ENCODE data around the gene PPP1R10. TPM values are rescaled to one million over a fixed set of nuclear protein-coding genes. Genes with fewer than 3 reads are reported as not detected.

Gene PPP1R10
- total RNA-seq, 1 experiment from 2014 or later: 44.5 TPM

- Histone ChIP-seq H3K9me3 (ENCODE audit: low read length) (no peaks in the 10 kb centered on the region), H3F3A (ENCODE audit: low read length, unreplicated experiment) (peaks cover 3% of the 10 kb centered on the region), H3K27ac (ENCODE audit: low read length) (no peak overlapping the region), H3K79me2 (ENCODE audit: low read length) (no peaks in the 10 kb centered on the region), H3K9ac (ENCODE audit: low read length) (no peak overlapping the region), H3K4me2 (ENCODE audit: low read length) (no peak overlapping the region), H2AFZ (ENCODE audit: low read length) (no peak overlapping the region), H3K36me3 (ENCODE audit: low read depth, low read length) (peaks cover 54% of the 10 kb centered on the region), H3K4me1 (ENCODE audit: insufficient read depth, low read length) (no peaks in the 10 kb centered on the region), H4K20me1 (ENCODE audit: low read length) (no peaks in the 10 kb centered on the region), H3K9me2 (replicated peaks; ENCODE audit: low read length) (no peaks in the 10 kb centered on the region), H3K27me3 (ENCODE audit: low read length) (no peaks in the 10 kb centered on the region), H3K4me3 (ENCODE audit: low read length) (no peak overlapping the region)
- no TSS peak for BruUV-seq (replicated peaks)
- TF ChIP-seq EZH2phosphoT487 (IDR thresholded peaks at IDR 0.05; ENCODE audit: borderline replicate concordance, low read length) (no peak), EZH2 (IDR thresholded peaks at IDR 0.05; ENCODE audit: low read length, unreplicated experiment) (no peak)
- TF ChIP-seq, protein P1, sequence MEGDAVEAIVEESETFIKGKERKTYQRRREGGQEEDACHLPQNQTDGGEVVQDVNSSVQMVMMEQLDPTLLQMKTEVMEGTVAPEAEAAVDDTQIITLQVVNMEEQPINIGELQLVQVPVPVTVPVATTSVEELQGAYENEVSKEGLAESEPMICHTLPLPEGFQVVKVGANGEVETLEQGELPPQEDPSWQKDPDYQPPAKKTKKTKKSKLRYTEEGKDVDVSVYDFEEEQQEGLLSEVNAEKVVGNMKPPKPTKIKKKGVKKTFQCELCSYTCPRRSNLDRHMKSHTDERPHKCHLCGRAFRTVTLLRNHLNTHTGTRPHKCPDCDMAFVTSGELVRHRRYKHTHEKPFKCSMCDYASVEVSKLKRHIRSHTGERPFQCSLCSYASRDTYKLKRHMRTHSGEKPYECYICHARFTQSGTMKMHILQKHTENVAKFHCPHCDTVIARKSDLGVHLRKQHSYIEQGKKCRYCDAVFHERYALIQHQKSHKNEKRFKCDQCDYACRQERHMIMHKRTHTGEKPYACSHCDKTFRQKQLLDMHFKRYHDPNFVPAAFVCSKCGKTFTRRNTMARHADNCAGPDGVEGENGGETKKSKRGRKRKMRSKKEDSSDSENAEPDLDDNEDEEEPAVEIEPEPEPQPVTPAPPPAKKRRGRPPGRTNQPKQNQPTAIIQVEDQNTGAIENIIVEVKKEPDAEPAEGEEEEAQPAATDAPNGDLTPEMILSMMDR (conservative IDR thresholded peaks at IDR 0.05; ENCODE audit: low read depth, low read length): no peak
- intact Hi-C loops (cut with micrococcal nuclease): no loop called here
- ChIA-PET POLR2A (ENCODE audit: unreplicated experiment) (no interaction called here), CTCF (no interaction called here)
- ATAC-seq (no peak), DNase-seq (no peak)
Measured at GRCh38 chr6:30601436-30601814, 15.6 kb downstream of the PPP1R10 start.

GRCh38 chr6:30600451-30600961 lies 16.5 kb downstream of the PPP1R10 start:
- H3K4me2 ChIP-seq (ENCODE audit: low read length): no peak overlapping the region
- H2AFZ ChIP-seq (ENCODE audit: low read length): no peak overlapping the region
- no peak overlapping the region for H3K27ac ChIP-seq (ENCODE audit: low read length)
- TSS peak; percentile 2 for BruUV-seq (replicated peaks)
- peaks cover 47% of the 10 kb centered on the region for H3K36me3 ChIP-seq (ENCODE audit: low read depth, low read length)
- ATAC-seq (no peak), DNase-seq (no peak)
- H3K27me3 ChIP-seq (ENCODE audit: low read length): no peaks in the 10 kb centered on the region
- peaks cover 3% of the 10 kb centered on the region for H3F3A ChIP-seq (ENCODE audit: low read length, unreplicated experiment)
- intact Hi-C loops (cut with micrococcal nuclease): no loop called here
- no peak overlapping the region for H3K9ac ChIP-seq (ENCODE audit: low read length)
- H3K9me2 ChIP-seq (replicated peaks; ENCODE audit: low read length): no peaks in the 10 kb centered on the region
- TF ChIP-seq, protein P1 (conservative IDR thresholded peaks at IDR 0.05; ENCODE audit: low read depth, low read length): no peak
- TF ChIP-seq EZH2phosphoT487 (IDR thresholded peaks at IDR 0.05; ENCODE audit: borderline replicate concordance, low read length) (no peak), EZH2 (IDR thresholded peaks at IDR 0.05; ENCODE audit: low read length, unreplicated experiment) (no peak)
- CTCF ChIA-PET: no interaction called here
- no peaks in the 10 kb centered on the region for H3K79me2 ChIP-seq (ENCODE audit: low read length)
- POLR2A ChIA-PET (ENCODE audit: unreplicated experiment): interaction anchor here (0.6 kb wide), 1 partner anchor 12 kb away, joined by 3 read pairs; no protein-coding TSS in a partner anchor
- no peaks in the 10 kb centered on the region for H3K9me3 ChIP-seq (ENCODE audit: low read length)
- H3K4me1 ChIP-seq (ENCODE audit: insufficient read depth, low read length): no peaks in the 10 kb centered on the region
- H4K20me1 ChIP-seq (ENCODE audit: low read length): no peaks in the 10 kb centered on the region
- H3K4me3 ChIP-seq (ENCODE audit: low read length): no peak overlapping the region

DNA sequence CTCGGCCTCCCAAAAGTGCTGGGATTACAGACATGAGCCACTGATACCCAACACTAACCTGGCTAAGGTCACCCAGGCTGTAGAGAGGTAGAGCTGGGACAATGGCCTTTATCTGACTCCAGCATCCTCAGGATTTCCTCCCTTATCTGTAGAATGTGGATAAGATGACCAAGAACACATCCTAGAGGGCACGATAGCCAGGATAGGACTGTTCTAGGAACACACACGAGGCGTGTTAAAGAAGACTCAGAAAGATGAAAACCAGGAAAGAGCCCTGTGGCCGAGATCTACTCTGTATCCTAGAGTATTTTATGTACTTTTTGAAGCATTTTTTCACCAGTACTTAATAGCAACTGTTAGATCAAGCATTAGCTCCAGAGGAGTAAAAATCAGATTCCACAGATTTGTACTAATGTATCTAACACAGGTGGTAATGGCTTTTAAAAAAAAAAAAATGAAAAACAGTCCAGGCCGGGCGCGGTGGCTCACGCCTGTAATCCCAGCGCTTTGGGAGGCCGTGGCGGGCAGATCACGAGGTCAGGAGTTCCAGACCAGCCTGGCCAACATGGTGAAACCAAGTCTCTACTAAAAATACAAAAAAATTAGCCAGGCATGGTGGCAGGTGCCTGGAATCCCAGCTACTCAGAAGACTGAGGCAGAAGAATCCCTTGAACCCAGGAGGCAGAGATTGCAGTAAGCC lies 17.3 kb downstream of the PPP1R10 start:
- no peak for DNase-seq
- intact Hi-C loops (cut with micrococcal nuclease): no loop called here
- no peak overlapping the region for H3K27ac ChIP-seq (ENCODE audit: low read length)
- peaks cover 41% of the 10 kb centered on the region for H3K36me3 ChIP-seq (ENCODE audit: low read depth, low read length)
- no peaks in the 10 kb centered on the region for H4K20me1 ChIP-seq (ENCODE audit: low read length)
- H3K9me2 ChIP-seq (replicated peaks; ENCODE audit: low read length): no peaks in the 10 kb centered on the region
- H3K9ac ChIP-seq (ENCODE audit: low read length): no peak overlapping the region
- H3K4me1 ChIP-seq (ENCODE audit: insufficient read depth, low read length): no peaks in the 10 kb centered on the region
- H3K4me2 ChIP-seq (ENCODE audit: low read length): no peak overlapping the region
- no peak; the same call in 1 of the 2 replicates for ATAC-seq
- H3K79me2 ChIP-seq (ENCODE audit: low read length): no peaks in the 10 kb centered on the region
- CTCF ChIA-PET: interaction anchor here (0.8 kb wide), 1 partner anchor 12 kb away, joined by 4 read pairs; no protein-coding TSS in a partner anchor
- H3K27me3 ChIP-seq (ENCODE audit: low read length): no peaks in the 10 kb centered on the region
- BruUV-seq (replicated peaks): no TSS peak
- H3K4me3 ChIP-seq (ENCODE audit: low read length): no peak overlapping the region
- no peaks in the 10 kb centered on the region for H3K9me3 ChIP-seq (ENCODE audit: low read length)
- H3F3A ChIP-seq (ENCODE audit: low read length, unreplicated experiment): peaks cover 3% of the 10 kb centered on the region
- no peak overlapping the region for H2AFZ ChIP-seq (ENCODE audit: low read length)
- POLR2A ChIA-PET (ENCODE audit: unreplicated experiment): interaction anchor here (0.6 kb wide), 1 partner anchor 13 kb away, joined by 3 read pairs; no protein-coding TSS in a partner anchor
- TF ChIP-seq, protein P1 (conservative IDR thresholded peaks at IDR 0.05; ENCODE audit: low read depth, low read length): no peak
- TF ChIP-seq EZH2phosphoT487 (IDR thresholded peaks at IDR 0.05; ENCODE audit: borderline replicate concordance, low read length): no peak
- TF ChIP-seq EZH2 (IDR thresholded peaks at IDR 0.05; ENCODE audit: low read length, unreplicated experiment): no peak
